Left lobe of liver (tissue), 2 donors: ENCODE data around the gene PRKCH. TPM values are rescaled to one million over a fixed set of nuclear protein-coding genes. Genes with fewer than 3 reads are reported as not detected.
A peak's percentile ranks its signal among the peaks of the same experiment; 100 is the strongest.

Experiments used
- ATAC-seq: fragments of 200-7000 bp; cut with Tn5 transposase; one replicate; pipeline ENCODE4 v1.9.1; 2020; ENCODE audit warnings: mild to moderate bottlenecking, moderate library complexity
- DNase-seq: peaks from one replicate; pipeline ENCODE4 v3.0.0-alpha.2; 2020; ENCODE audit warnings: low spot score
- total RNA-seq: library from RNA; stranded (reverse); gene quantifications from one replicate; pipeline ENCODE4 v1.2.1, GENCODE V29; 2021
- donor health status: DM: no; HTN: no; CAD: no; lungs with moderate emphysema.
- donor health status: DM: no; HTN: yes; CAD: no.

PRKCH gene
- total RNA-seq, 1 donor from 2014 or later, result 6.4 TPM

- DNase-seq (no peak), ATAC-seq (no peak)
These were observed 184.7 kb downstream of the PRKCH start for GRCh38 chr14:61505815-61506809.

- no peak for DNase-seq
- ATAC-seq, result no peak
These were observed 187.1 kb downstream of the PRKCH start for GRCh38 chr14:61508526-61508925.

DNA sequence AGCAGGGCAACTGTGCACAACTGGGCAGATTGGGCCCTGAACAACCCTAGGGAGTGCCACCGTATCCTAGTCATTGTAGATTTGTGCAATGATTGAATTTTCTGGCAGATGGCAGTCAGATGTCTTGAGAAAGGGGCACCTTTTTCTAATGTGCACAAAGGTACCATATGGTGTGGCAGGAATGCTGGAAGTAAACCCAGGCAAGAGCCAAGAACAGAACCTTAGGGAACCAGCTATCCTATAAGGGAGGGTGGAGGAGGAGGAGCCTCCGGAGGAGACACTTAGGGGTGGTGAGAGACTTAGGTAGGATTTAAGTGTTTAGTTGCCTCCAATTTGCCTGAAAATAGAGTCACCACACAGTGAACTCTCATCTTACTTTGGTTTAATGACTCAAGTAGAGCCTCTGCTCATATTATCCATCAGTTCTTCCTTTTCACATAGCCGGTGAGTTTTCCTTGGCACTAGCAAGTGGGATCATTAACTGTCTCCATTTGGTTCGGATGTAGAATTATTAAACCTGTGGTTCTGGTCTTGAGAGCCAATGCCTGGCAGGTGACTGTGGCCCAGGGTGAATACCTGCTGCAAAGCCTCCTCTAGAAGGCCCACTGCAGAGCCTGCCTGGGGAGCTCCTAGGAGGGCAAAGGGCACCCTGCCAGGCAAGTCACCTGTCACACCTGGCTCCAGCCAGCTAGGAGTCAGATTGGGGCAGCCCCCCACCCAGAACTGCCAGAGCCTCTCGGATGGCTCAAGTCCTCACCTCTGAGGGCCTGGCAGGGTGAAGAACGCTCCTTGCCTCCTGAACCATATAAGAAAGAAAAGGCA, 189.6 kb downstream of the PRKCH start:
- ATAC-seq (no peak), DNase-seq (no peak)

- no peak for ATAC-seq
- DNase-seq, result no peak
These were observed 190.2 kb downstream of the PRKCH start for GRCh38 chr14:61511558-61511948.

DNA sequence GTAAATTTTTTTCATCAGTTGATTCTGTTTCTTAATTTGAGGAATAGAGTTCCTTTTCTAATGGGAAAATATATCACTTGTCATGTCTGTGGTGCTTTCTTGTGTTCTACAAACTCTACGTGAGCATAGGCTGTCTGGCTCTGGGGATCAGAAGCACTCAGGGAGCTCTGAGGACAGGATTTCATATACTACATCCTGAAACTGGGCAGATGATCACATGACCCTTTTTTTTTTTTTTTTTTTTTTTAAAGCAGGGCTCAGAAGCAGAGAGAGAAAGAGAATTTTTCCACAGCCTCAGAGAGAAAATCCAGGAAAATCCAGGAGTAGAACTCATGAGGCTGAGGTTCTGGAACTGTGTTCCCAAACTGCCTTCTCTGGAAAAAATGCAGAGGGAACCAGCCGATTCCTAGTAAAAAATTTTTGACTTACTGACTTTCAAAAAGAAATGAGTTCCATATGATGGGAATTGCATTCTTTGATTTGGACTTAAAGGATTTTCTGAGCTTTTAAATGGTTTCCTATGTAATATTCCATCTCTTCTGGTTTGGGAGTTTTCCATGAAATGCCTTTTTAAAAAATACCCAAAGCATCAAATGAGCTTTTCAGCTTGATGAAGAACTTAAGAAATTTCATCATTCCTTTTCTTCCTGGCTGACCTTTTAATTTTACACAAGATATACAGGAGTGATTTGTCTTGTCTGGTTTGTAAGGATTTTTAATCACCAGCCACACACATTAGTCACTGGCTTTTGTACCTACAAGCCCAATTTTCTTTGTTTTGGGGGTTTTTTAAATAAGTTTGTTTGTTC, 190.9 kb downstream of the PRKCH start:
- ATAC-seq (peak; percentile 28), DNase-seq (no peak)

DNA sequence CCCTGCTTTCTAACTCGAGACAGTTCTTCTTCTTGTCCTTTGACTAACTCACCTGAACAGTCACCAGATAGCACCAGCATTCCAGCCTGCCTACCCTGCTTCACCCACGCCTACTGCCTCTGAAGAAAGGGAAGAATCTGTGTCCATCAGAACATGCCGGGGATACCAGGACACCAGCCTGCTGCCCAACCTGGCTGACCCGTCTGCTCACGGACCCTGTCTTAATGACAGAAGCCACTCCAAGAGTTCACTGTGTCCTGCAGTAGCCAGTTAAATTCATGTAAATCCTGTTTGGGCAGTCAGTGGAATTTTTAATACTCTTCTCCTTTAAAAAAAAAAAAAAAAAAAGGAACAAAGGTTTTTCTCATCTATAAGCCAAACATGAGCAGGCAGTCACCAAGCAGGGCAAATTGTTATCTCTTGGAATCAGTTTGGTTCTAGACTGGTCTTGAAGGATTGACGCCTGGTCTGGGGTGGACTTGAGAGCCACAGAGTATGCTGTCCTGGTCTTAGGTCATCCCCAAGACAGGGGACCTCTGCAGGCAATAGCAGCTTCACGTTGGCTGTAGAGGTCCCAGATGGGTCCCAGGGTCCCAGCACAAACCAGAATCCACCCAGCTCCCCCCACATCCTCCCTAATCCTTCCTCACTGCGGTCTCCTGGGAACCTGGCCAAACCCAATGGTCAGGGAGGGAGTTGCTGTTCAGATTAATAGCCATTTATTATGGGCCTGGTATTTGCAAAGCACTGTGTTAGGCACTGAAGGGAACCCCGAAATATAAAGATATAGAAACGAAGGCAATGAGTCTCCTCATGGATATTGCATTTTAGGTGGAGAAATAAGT, 192.8 kb downstream of the PRKCH start:
- ATAC-seq, result no peak
- DNase-seq, result no peak

GRCh38 chr14:61514927-61515326, 193.5 kb downstream of the PRKCH start:
- DNase-seq (no peak), ATAC-seq (no peak)

- DNase-seq, result no peak
- no peak for ATAC-seq
These were observed 194.2 kb downstream of the PRKCH start for GRCh38 chr14:61515436-61516117.

GRCh38 chr14:61516118-61516743, 194.9 kb downstream of the PRKCH start:
- no peak for ATAC-seq
- no peak for DNase-seq

DNA sequence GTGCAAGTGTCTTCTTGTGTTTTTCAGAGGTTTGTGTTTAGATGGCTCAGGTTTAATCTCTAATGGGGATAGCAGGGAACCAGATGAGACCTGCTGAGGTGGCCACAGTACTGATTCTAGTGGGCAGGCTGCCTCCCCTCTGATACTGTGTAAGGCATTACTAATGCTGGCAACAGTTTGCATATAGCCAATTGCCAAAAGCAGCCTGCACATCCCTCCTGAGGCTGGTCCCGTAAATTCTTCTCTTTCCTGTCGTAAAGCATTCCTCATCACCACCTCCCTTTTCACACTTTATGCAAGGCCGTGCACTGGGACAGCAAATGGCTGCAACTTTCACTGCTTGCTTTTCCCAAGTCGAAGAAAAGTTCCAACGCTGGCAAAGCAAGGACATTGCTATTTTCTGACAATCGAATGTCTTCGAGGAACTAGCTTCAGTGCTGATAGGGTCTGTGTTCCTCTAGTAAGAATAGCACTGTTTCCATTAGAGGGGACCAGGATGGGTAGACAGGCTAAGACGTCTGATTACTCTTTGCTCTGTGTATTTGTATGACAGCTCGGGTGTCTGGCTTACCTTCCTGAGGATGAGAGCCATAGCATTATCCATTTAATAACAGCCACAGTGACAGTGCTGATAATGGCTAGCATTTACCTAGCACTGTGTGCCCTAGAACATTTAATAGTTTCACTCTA, 195.7 kb downstream of the PRKCH start:
- DNase-seq (no peak), ATAC-seq (peak; percentile 33)

DNA sequence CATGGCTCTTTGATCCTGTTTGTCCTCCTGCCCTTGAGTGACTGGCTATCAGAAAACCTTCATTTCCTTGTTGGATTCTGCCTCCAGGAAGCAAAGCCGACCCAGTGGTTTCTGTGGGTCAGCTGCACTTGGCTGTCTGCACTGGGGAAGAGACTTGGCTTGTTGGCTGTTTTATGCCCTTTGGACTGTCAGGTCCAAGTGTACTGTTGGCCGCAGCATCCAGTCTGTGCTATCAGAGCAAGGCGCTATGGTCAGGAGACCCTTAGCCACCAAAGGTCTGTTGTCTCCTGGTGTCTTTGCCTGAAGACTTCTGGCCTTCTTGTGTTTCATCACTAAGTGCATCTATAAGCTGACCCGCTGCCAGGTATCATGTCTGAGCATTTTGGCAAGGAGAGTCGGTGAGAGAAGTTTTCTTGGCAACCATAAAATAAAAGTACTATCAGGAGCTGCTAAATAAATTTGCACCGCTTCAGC, 196.6 kb downstream of the PRKCH start:
- ATAC-seq, result peak; percentile 98
- DNase-seq, result peak; percentile 83

- no peak for ATAC-seq
- no peak for DNase-seq
These were observed 197.0 kb downstream of the PRKCH start for GRCh38 chr14:61518403-61518802.

DNA sequence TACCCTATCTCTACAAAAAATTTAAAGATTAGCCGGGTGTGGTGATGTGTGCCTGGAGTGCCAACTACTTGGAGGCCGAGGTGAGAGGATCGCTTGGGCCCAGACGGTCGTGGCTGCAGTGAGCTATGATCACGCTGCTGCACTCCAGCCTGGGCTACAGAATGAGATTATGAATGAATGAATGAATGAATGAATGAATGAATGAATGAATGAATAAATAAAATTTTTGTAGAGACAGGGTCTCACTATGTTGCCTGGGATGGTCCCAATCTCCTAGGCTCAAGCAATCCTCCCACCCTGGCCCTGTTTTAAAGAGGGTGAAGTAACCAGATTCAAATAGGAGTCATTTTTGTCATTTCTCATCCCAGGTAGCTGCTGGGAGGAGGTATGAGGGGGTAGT, 197.7 kb downstream of the PRKCH start:
- no peak for ATAC-seq

GRCh38 chr14:61519735-61520134, 198.4 kb downstream of the PRKCH start:
- ATAC-seq (no peak), DNase-seq (no peak)

More for the DNA sequence above, 197.7 kb downstream of the PRKCH start:
- DNase-seq, result no peak

DNA sequence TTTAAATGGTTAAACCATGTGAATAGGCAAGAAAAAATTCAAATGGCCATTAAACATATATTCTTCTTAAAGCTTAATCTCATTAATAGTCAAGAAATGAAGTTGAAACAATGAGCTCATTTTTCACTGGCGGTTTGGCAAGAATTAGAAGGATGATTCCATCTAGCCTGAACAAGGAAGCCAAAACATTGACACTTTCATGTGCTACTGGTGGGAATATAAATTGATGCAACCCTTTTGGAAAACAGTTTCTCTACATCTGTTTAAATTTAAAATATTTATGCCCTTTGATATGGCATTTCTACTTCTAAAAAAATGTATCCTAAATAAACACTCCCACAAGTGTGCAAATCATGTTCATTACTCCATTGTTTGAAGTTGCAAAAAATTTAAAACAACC, 199.2 kb downstream of the PRKCH start:
- DNase-seq (no peak), ATAC-seq (no peak)

DNA sequence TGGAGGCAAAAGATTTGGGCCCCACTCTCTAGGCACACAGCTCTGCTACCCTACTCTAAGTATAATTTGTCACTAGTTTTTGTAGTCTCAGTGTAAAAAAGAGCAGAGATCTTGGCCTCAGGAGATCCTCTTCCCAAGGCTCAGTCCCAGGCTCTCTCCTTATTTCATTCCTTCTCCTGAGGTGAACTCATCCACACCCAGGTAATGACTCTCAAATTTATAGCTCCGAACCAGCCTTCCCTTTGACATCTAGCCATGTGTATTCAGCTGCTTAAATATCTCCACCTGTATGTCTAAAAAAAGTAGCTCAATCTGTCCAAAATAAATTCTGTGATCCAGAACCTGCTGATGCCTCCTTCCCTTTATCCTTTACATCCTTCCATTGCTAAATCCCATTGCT, 200.4 kb downstream of the PRKCH start:
- no peak for DNase-seq
- no peak for ATAC-seq

GRCh38 chr14:61523751-61524150, 202.4 kb downstream of the PRKCH start:
- ATAC-seq (no peak), DNase-seq (no peak)

GRCh38 chr14:61524211-61524806, 202.9 kb downstream of the PRKCH start:
- DNase-seq, result no peak

More at GRCh38 chr14:61524211-61524806, 202.9 kb downstream of the PRKCH start:
- peak; percentile 38 for ATAC-seq
